ENCODE results near the gene GTPBP1.
A peak's percentile ranks its signal among the peaks of the same experiment; 100 is the strongest.

The GTPBP1 gene

GRCh38 chr22:38761202-38762162, 55.7 kb downstream of the GTPBP1 start:
- no peak for DNase-seq

GRCh38 chr22:38762551-38762983, 56.8 kb downstream of the GTPBP1 start:
- DNase-seq = no peak

GRCh38 chr22:38766076-38766777, 60.5 kb downstream of the GTPBP1 start:
- peak; percentile 61 for DNase-seq

GRCh38 chr22:38767313-38767712, 61.6 kb downstream of the GTPBP1 start:
- no peak for DNase-seq

GRCh38 chr22:38768036-38768435, 62.3 kb downstream of the GTPBP1 start:
- no peak for DNase-seq

GRCh38 chr22:38770257-38770949, 64.7 kb downstream of the GTPBP1 start:
- DNase-seq = no peak

GRCh38 chr22:38772623-38772873, 66.8 kb downstream of the GTPBP1 start:
- no peak for DNase-seq

- DNase-seq = no peak
Observed at GRCh38 chr22:38773363-38773946, 67.7 kb downstream of the GTPBP1 start.

- no peak for DNase-seq
Observed at GRCh38 chr22:38774496-38775166, 68.9 kb downstream of the GTPBP1 start.

- DNase-seq = no peak
Observed at GRCh38 chr22:38775656-38776055, 69.9 kb downstream of the GTPBP1 start.

GRCh38 chr22:38776086-38776485, 70.3 kb downstream of the GTPBP1 start:
- no peak for DNase-seq

GRCh38 chr22:38777087-38777671, 71.4 kb downstream of the GTPBP1 start:
- no peak for DNase-seq

- no peak for DNase-seq
Observed at GRCh38 chr22:38781033-38781432, 75.3 kb downstream of the GTPBP1 start.

GRCh38 chr22:38782402-38783094, 76.8 kb downstream of the GTPBP1 start:
- DNase-seq = no peak

Data from NCI-H2029 (cell line).